ENCODE measurements around the gene FMN1.
A peak's percentile ranks its signal among the peaks of the same experiment; 100 is the strongest.

FMN1 gene, protein sequence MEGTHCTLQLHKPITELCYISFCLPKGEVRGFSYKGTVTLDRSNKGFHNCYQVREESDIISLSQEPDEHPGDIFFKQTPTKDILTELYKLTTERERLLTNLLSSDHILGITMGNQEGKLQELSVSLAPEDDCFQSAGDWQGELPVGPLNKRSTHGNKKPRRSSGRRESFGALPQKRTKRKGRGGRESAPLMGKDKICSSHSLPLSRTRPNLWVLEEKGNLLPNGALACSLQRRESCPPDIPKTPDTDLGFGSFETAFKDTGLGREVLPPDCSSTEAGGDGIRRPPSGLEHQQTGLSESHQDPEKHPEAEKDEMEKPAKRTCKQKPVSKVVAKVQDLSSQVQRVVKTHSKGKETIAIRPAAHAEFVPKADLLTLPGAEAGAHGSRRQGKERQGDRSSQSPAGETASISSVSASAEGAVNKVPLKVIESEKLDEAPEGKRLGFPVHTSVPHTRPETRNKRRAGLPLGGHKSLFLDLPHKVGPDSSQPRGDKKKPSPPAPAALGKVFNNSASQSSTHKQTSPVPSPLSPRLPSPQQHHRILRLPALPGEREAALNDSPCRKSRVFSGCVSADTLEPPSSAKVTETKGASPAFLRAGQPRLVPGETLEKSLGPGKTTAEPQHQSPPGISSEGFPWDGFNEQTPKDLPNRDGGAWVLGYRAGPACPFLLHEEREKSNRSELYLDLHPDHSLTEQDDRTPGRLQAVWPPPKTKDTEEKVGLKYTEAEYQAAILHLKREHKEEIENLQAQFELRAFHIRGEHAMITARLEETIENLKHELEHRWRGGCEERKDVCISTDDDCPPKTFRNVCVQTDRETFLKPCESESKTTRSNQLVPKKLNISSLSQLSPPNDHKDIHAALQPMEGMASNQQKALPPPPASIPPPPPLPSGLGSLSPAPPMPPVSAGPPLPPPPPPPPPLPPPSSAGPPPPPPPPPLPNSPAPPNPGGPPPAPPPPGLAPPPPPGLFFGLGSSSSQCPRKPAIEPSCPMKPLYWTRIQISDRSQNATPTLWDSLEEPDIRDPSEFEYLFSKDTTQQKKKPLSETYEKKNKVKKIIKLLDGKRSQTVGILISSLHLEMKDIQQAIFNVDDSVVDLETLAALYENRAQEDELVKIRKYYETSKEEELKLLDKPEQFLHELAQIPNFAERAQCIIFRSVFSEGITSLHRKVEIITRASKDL (N-terminal part only)

DNA sequence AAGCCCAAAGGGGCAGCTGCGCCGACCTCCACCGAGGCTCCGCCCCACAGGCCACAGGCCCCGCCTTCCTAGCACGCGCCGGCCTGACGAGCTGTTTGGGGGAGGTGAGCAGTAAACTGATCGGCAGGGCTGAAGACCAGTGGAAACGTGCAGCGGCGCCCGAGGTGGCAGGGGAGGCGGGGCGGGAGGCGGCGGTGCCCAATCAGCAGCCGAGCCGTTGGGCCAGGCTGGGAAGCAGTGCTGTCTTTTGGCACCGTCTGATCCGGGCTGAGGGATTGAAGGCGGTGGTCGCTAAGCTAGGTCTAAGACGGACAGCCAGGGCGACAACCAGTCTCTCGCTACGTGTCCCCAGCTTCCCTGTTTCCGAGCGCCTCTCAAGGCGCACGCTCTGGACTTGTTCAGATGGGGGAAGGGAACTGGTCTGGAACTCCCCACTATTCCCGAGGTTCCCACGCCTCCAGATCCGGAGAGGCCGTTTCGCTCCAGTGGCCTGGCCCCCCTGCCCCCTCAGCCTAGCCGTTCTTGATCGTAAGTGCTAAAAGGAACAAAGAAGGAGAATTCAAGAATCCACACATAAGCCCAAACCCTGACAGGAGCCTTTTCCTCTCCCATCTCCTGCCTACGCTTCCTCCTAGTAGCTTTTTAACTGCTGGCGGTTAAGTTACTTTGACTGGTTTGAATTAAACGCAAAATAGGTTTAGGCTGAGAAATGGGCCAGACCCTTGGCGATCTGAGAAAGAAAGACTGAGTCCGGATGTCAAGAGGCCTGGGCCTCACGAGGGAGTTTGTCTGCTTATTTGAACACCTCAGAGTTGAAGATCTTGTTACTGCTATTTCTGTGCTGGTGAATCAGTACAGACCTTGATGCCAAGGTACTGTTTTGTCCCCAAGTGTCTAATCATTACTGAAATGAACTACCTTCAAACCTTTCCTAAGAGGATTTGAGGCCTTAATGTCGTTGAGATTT is at the start of gene FMN1:
FMN1 (minus strand) TSS at position 11 of the 967 bp plus-strand sequence. CDS start 39,800 bp downstream, outside the sequence.
- peak; percentile 95 for DNase-seq
- Histone ChIP-seq H3K4me3 (ENCODE audit: low read depth, low read length) (peak within 1 kb of the TSS; percentile 66), H3K36me3 (replicated peaks) (no peaks in the 10 kb centered on the region), H3K27me3 (replicated peaks) (peaks cover 2% of the 10 kb centered on the region), H3K27ac (peak within 1 kb of the TSS; percentile 37)
- TF ChIP-seq, protein P1, sequence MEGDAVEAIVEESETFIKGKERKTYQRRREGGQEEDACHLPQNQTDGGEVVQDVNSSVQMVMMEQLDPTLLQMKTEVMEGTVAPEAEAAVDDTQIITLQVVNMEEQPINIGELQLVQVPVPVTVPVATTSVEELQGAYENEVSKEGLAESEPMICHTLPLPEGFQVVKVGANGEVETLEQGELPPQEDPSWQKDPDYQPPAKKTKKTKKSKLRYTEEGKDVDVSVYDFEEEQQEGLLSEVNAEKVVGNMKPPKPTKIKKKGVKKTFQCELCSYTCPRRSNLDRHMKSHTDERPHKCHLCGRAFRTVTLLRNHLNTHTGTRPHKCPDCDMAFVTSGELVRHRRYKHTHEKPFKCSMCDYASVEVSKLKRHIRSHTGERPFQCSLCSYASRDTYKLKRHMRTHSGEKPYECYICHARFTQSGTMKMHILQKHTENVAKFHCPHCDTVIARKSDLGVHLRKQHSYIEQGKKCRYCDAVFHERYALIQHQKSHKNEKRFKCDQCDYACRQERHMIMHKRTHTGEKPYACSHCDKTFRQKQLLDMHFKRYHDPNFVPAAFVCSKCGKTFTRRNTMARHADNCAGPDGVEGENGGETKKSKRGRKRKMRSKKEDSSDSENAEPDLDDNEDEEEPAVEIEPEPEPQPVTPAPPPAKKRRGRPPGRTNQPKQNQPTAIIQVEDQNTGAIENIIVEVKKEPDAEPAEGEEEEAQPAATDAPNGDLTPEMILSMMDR (IDR thresholded peaks at IDR 0.05; ENCODE audit: low read depth, low read length, missing control alignments), result no peak
- in situ Hi-C loops (cut with HindIII; ENCODE audit: low pct_ligation_motif_present, low sequenced_read_pairs), result no loop called here

DNA sequence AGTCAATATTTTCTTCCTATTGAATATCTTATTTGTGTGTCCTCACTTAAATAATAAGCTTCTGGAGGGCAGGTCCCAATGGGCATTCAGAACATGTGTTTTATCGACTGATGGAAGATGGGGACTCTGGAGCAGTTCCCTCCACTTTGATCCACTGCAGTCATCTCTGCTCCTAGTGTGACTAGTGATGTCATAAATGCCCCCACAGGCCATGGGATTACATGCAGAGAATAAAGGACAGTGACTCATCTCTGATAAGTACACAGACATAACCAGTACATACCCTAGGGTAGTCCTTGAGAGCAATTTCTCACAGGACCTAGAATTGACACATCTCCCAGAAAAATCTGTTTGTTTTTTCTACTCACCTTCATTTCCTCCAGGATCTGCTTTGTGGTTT is 49.4 kb upstream of the FMN1 start:
- in situ Hi-C loops (cut with HindIII; ENCODE audit: low pct_ligation_motif_present, low sequenced_read_pairs), result loop anchor here (25.0 kb wide), 1 partner anchor 468 kb away; no protein-coding TSS in a partner anchor
- DNase-seq, result peak; percentile 93

DNA sequence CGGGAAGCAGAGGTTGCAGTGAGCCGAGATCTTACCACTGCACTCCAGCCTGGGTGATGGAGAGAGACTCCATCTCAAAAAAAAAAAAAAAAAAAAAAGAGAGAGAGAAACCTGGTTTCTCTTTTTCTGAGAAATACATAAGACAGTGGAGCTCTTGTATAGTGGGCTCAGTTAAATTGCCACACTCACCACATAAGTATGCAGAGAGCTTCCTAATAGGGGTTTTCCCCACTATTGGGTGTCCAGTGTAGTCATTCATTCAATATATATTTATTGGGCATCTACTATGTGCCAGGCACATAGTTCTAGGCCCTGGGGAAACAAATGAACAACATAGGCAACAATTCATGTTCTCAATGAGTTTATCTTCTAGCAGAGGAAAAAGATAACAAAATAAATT is 48.9 kb upstream of the FMN1 start:
- Histone ChIP-seq H3K27ac (peak overlapping the region; percentile 77), H3K27me3 (replicated peaks) (no peaks in the 10 kb centered on the region), H3K36me3 (replicated peaks) (no peaks in the 10 kb centered on the region), H3K4me3 (ENCODE audit: low read depth, low read length) (no peak overlapping the region)
- TF ChIP-seq, protein P1 (IDR thresholded peaks at IDR 0.05; ENCODE audit: low read depth, low read length, missing control alignments), result no peak
- in situ Hi-C loops (cut with HindIII; ENCODE audit: low pct_ligation_motif_present, low sequenced_read_pairs), result loop anchor here (25.0 kb wide), 1 partner anchor 469 kb away; no protein-coding TSS in a partner anchor
- peak; percentile 48 for DNase-seq

More for the DNA sequence above, 49.4 kb upstream of the FMN1 start:
- Histone ChIP-seq H3K27ac (peak overlapping the region; percentile 77), H3K4me3 (ENCODE audit: low read depth, low read length) (no peak overlapping the region), H3K27me3 (replicated peaks) (no peaks in the 10 kb centered on the region), H3K36me3 (replicated peaks) (no peaks in the 10 kb centered on the region)
- TF ChIP-seq, protein P1 (IDR thresholded peaks at IDR 0.05; ENCODE audit: low read depth, low read length, missing control alignments), result no peak

DNA sequence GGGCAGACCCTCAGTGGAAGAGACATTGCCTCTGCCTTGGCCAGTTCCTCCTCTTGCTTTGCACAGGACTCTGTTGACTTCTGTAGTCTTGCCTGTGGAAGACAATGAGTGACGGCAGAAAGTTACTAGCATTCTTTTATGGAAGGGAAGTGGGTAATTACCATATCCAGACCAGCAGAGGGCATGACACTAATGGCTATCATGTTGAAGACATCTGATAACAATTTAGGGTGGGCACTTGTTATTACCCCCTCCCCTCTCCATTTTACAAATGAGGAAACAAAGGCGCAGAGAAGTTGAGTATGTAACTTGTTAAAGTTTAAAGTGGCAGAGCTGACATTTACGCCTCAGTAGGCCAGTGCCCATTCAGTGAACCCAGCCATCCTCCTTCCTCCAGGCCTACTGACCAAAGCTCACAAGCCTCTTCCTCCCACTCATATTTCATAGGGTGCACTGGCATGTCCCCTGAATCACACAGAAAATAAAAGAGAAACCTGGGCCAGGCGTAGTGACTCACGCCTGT is 48.2 kb upstream of the FMN1 start:
- Histone ChIP-seq H3K27me3 (replicated peaks) (no peaks in the 10 kb centered on the region), H3K4me3 (ENCODE audit: low read depth, low read length) (no peak overlapping the region), H3K27ac (peak overlapping the region; percentile 77), H3K36me3 (replicated peaks) (no peaks in the 10 kb centered on the region)
- peak; percentile 62 for DNase-seq
- in situ Hi-C loops (cut with HindIII; ENCODE audit: low pct_ligation_motif_present, low sequenced_read_pairs), result loop anchor here (25.0 kb wide), 1 partner anchor 470 kb away; no protein-coding TSS in a partner anchor
- TF ChIP-seq, protein P1 (IDR thresholded peaks at IDR 0.05; ENCODE audit: low read depth, low read length, missing control alignments), result peak; percentile 57

All from brain microvascular endothelial cell (primary cell).